Astrocyte of the hippocampus (primary cell): ENCODE data around the gene ESPN.

Experiments used
- DNase-seq: peaks from one replicate; pipeline ENCODE4 v3.0.0; 2011; ENCODE audit warnings: low read depth, low spot score

ESPN gene

GRCh38 chr1:6409733-6410132 lies 14.8 kb upstream of the ESPN start:
- no peak for DNase-seq

- no peak for DNase-seq
Observed at GRCh38 chr1:6410248-6410893, 14.2 kb upstream of the ESPN start.

GRCh38 chr1:6412896-6413295 lies 11.7 kb upstream of the ESPN start:
- peak; percentile 41 for DNase-seq

- DNase-seq: peak; percentile 72
Observed at GRCh38 chr1:6414443-6414844, 10.1 kb upstream of the ESPN start.

- no peak for DNase-seq
Observed at GRCh38 chr1:6414881-6415626, 9.5 kb upstream of the ESPN start.

GRCh38 chr1:6416295-6416656 lies 8.3 kb upstream of the ESPN start:
- DNase-seq: no peak

GRCh38 chr1:6416906-6417305 lies 7.7 kb upstream of the ESPN start:
- DNase-seq: no peak

GRCh38 chr1:6417961-6418667 lies 6.5 kb upstream of the ESPN start:
- no peak for DNase-seq

- peak; percentile 20 for DNase-seq
Observed at GRCh38 chr1:6418668-6419396, 5.7 kb upstream of the ESPN start.

- no peak for DNase-seq
Observed at GRCh38 chr1:6419397-6419803, 5.2 kb upstream of the ESPN start.

GRCh38 chr1:6419804-6420453 lies 4.6 kb upstream of the ESPN start, which contains the start of gene HES2:
Gene HES2, minus strand, starts transcription at chr1:6419919. Its CDS starts 99 bp downstream, at chr1:6419820.
- DNase-seq: peak; percentile 43

GRCh38 chr1:6420454-6421042 lies 4.0 kb upstream of the ESPN start:
- DNase-seq: peak; percentile 23

GRCh38 chr1:6421266-6421665 lies 3.3 kb upstream of the ESPN start:
- no peak for DNase-seq

- DNase-seq: peak; percentile 89
Observed at GRCh38 chr1:6423321-6423999, 1.1 kb upstream of the ESPN start.

- no peak for DNase-seq
Observed at GRCh38 chr1:6424000-6424565, 493 bp upstream of the ESPN start.

- no peak for DNase-seq
Observed at GRCh38 chr1:6425658-6426057, 1.1 kb downstream of the ESPN start.

GRCh38 chr1:6426277-6426971 lies 1.8 kb downstream of the ESPN start:
- DNase-seq: no peak

- DNase-seq: no peak
Observed at GRCh38 chr1:6426972-6427350, 2.4 kb downstream of the ESPN start.
